GM12874 (cell line): ENCODE results near the gene ATP8B3.

Experiments
- TF ChIP-seq, protein P1 (sequence below): IDR thresholded peaks from 2 replicates; pipeline ENCODE4 v1.5.1; 2011; ENCODE audit warnings: low read depth, mild to moderate bottlenecking, control low read depth, low read length, moderate library complexity; ENCODE audit not compliant: insufficient read depth

ATP8B3 gene

DNA sequence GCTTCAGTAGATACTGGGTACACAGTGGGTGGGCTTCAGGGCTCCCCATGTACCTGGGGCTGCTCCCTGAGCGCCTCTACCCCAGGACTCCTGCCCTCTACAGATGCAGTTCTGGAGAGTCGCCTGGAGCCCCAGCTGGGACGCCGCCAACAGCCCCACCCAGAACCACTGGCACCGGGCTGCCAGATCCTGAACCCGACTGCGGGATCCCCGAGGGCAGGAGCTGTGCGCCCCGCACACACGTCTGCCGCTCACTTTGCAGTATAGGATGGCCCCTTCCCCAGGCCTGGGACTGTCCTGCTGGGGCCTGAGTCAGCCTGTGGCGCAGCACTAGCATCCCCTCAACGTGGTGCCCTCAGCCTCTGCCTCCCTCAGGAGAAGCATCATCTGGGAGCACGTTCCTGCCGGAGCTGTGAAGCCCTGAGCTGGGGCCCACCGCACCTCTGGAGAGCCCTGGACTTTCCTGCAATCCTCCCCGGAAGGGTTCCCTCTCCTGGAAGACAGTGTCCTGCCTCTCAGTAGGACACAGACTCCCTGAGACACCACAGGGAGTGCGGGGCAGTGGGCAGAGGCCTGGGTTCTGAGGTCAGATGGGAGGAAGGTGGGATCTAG lies 32.5 kb upstream of the ATP8B3 start:
- TF ChIP-seq, protein P1, sequence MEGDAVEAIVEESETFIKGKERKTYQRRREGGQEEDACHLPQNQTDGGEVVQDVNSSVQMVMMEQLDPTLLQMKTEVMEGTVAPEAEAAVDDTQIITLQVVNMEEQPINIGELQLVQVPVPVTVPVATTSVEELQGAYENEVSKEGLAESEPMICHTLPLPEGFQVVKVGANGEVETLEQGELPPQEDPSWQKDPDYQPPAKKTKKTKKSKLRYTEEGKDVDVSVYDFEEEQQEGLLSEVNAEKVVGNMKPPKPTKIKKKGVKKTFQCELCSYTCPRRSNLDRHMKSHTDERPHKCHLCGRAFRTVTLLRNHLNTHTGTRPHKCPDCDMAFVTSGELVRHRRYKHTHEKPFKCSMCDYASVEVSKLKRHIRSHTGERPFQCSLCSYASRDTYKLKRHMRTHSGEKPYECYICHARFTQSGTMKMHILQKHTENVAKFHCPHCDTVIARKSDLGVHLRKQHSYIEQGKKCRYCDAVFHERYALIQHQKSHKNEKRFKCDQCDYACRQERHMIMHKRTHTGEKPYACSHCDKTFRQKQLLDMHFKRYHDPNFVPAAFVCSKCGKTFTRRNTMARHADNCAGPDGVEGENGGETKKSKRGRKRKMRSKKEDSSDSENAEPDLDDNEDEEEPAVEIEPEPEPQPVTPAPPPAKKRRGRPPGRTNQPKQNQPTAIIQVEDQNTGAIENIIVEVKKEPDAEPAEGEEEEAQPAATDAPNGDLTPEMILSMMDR: no peak

DNA sequence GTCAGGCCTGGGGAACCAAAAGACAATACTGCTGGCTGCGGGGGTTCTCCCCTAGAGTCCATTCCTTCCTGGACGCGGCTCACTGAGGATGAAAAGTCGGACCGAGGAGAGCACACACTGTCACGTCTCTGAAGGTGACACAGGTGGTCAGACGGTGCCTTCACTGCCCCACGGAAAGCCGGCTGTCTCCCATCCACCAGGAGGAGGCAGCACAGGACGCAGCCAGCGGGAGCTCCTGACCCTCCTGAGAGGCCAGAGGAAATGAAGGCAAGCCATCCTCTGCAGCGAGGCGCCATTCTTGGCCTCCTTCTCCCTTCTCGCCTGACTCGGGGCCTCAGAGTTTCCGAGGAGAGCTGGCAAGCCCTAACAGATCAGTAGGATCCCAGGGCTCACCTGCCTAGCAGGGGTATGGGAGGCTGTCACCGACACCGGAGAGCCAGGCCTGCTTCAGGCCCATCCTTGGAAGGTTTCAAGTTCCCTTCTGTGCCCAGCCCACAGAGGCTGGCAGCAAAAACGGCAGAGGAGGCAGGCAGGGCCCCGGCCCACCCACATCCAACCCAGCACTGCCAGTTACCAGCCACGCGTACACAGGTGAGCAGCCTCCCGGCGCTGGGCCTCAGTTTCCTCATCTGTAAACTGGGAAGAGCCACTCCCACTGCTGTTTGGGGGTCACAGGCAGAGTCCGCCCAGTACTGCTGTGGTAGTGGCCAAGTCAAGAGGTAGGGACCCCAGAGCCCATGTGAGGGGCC lies 31.7 kb upstream of the ATP8B3 start:
- TF ChIP-seq, protein P1: no peak

DNA sequence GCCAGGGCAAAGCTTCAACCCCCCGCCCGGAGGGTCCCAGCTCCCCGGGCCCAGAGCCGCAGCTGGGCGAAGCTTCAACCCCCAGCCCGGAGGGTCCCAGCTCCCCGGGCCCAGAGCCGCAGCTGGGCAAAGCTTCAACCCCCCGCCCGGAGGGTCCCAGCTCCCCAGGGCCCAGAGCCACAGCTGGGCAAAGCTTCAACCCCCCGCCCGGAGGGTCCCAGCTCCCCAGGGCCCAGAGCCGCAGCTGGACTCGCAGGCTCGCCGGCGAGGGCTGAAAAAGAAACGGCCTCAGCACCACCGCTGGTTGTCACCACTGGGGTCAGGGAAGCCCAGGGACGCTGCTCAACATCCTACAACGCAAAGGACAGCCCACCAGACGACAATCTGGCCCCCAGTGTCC lies 31.0 kb upstream of the ATP8B3 start:
- TF ChIP-seq, protein P1: no peak

DNA sequence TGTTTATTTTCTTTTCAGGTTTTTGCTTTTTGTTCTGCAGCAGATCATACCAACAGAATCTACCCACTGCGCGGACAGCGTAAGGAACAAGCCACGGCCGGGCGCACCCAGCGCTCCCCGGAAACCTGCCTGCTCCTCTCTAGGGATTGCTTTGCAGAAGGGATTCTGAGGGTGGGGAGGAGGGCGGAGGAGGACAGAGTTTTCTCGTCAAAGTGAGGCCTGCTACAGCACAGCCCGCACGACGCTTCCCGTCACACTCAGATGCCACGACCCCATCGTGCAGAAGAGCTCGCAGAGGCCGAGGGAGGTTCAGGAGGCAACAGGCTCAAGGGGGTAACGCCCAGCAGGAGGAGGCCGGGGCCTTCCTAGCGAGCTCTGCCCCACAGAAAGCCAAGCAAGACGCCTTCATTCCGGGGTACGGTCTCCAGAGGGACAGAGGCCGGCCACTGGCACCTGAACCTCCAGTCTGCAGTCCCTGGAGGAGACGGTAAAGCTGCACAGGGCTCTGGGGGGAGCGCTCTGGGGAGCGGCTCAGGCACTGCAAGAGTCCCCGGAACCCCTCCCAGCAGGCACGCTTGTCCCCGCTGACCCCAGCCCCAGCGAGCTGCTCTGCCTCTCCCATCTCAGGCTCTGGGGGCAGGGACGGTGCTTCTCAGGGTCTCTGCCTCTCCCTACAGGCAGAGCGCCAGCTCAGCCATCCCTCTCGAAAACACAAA lies 29.3 kb upstream of the ATP8B3 start:
- TF ChIP-seq, protein P1: no peak

DNA sequence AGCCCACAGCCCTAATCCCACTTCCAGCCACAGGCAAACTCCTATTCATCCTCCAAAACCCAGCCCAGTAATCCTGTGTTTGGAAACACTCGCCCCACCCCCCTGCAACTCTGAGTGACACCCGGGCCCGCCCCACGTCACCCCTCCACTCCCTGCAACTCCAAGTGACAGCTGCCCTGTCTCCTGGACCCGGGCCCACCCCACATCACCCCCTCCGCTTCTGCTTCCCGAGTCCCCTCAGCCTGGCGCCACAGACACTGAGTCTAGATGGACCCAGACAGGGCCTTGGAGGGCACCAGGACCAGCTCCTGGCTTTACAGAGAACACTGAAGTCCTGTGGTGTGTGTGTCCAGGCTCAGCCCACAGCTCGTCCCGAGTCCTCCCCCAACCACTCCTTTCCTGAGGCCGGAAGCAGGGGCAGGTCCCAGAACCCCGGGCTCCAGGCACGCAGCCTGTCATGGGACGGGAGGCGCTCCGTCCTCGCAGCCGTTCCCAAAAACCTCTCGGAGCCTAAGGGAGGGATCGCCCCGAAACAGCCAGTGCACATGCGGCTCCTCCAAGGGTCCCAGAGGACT lies 28.6 kb upstream of the ATP8B3 start:
- TF ChIP-seq, protein P1: no peak

DNA sequence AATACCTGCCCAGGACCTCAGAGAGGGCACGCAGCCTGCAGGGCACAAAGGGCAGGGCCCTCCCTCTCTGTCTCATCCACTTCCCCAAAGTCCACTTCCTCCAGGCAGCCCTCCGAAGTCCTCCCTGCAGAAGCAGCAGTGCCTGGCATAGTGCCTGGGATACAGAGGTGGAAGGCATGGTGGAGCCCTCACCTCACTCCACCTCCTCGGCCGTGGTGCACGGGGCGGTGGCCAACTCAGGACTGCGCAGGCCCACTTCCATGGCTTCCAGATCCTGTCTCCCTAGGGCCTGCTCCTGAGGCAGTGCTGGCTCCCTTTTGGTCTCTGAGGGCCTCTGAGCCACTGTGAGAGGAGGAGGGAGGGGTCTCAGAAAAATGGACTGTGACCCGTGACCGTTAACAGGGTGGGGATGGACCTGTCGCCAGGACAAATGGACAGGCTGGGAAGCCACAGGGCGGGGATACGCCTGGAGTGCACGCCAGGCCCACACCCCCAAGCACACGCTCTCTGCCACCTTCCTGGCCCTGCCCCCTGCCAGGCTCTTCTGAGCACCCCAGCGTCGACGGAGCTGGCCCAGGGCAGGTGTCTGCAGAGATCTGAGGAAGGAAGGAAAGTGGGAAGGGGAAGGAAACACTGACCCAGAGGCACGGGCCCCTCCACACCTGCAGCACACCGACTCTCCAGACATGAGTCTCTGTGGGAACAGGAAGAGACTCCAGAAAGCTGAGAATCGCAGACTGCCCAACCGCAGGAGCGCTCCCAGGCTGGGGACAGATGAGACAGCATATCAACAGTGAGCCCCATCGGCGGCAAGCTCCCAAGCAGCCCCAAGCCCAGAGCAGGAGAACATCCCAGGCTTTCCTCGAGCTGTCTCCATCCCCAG lies 27.8 kb upstream of the ATP8B3 start:
- TF ChIP-seq, protein P1: no peak
